Pancreas (tissue), 10 donors: Measurements from ENCODE around the gene SPRY1. TPM values are rescaled to one million over a fixed set of nuclear protein-coding genes. Genes with fewer than 3 reads are reported as not detected.

Experiments used
- ATAC-seq, 4 donors: fragments of 200-7000 bp; cut with Tn5 transposase; one replicate each; pipeline versions ENCODE4 v1.8.0 to v1.9.1; 2020; ENCODE audit warnings: mild to moderate bottlenecking in 4 of 4, moderate library complexity in 4 of 4
- DNase-seq, 6 donors: peaks; one replicate each; pipeline ENCODE4 v3.0.0-alpha.2; 2020
- FAIRE-seq: peaks from 2 replicates; lab custom pipeline; 2012; peaks lifted over from hg19 to GRCh38; lab: Jason Lieb, UNC
- H3K27ac ChIP-seq, 4 donors: fragments of 200-600 bp; sonication (generic); 1 replicate in 3 of 4; 2 replicates in 1 of 4; pipeline versions ENCODE4 v1.5.0 to v1.8.0; 2020
- H3K27me3 ChIP-seq, 4 donors: fragments of 200-600 bp; one replicate each; pipeline ENCODE4 v1.8.0; 2021
- H3K36me3 ChIP-seq, 3 donors: fragments of 200-600 bp; sonication (generic) in 1 of 3; one replicate each; pipeline versions ENCODE4 v1.5.0 to v1.8.0; 2020 to 2021
- H3K4me1 ChIP-seq, 3 donors: fragments of 200-600 bp; one replicate each; pipeline ENCODE4 v1.8.0; 2021
- H3K4me3 ChIP-seq, 4 donors: fragments of 200-600 bp; sonication (generic) in 2 of 4; one replicate each; pipeline versions ENCODE4 v1.5.0 to v1.8.0; 2020 to 2021
- H3K9me3 ChIP-seq, 4 donors: fragments of 200-600 bp; one replicate each; pipeline ENCODE4 v1.8.0; 2021
- CTCF ChIP-seq, 4 donors: fragments of 200-600 bp; sonication (generic) in 3 of 4; IDR thresholded peaks; one replicate each; pipeline versions ENCODE4 v1.5.0 to v1.8.0; 2021; ENCODE audit warnings: antibody characterized with exemption in 4 of 4
- WGBS, 2 donors: extraction: QIAGEN DNeasy Blood & Tissue Kit; methylation state at CpG; one replicate each; pipeline ENCODE4 v1.1.7; 2013; 5-methylcytosine and 5-hydroxymethylcytosine counted together
- intact Hi-C, 3 donors: fragments of 100-400 bp; cut with DNase I; formaldehyde crosslinking; loops; one replicate each; pipeline versions ENCODE4 v1.11.1 to v1.14.2; 2022
- polyA plus RNA-seq, 2 donors: library from polyadenylated mRNA; stranded (reverse); fragments of 200-250 nt; gene quantifications; one replicate each; pipeline ENCODE4 v1.2.3, GENCODE V29; 2013
- total RNA-seq, 6 donors: library from RNA; stranded (reverse); fragmentation: NEBNext Ultra II Directional in 4 of 6; extraction: Animal tissue kit (Norgen Biotek cat#: 25700) in 4 of 6; gene quantifications; one replicate each; pipeline versions ENCODE4 v1.2.1 to v1.2.4, GENCODE V29; 2021 to 2023
- donor health status: healthy with polysubstance abuse.
- donor health status: DM: no; HTN: no; CAD: no; lungs with moderate emphysema.
- donor health status: DM: no; HTN: no; CAD: no.
- donor health status: control.
- donor health status: control.
- donor health status: Bipolar disorder and iron deficiency.
- donor health status: DM: yes; HTN: yes; CAD: no.
- donor health status: DM: no; HTN: no; CAD: no.
- donor health status: DM: no; HTN: no; CAD: no.
- donor health status: DM: yes; HTN: yes; CAD: no.

SPRY1 gene
- total and polyA plus RNA-seq, 8 donors: 10.1 to 29.7 (median 17.1) TPM

GRCh38 chr4:123433573-123433972 is 37.0 kb downstream of the SPRY1 start:
- Histone ChIP-seq H3K36me3 (no peaks in the 10 kb centered on the region), H3K27ac (no peak overlapping the region), H3K9me3 (no peaks in the 10 kb centered on the region), H3K4me1 (peaks cover 3 to 8% (median 3%) of the 10 kb centered on the region in 3 donors), H3K4me3 (no peak overlapping the region), H3K27me3 (no peaks in the 10 kb centered on the region)
- no peak for ATAC-seq
- no peak for DNase-seq
- WGBS, 2 donors: 88 to 94% methylated on average over 7 of the region's 7 CpGs
- no peak for FAIRE-seq
- TF ChIP-seq CTCF (IDR thresholded peaks at IDR 0.05): no peak
- intact Hi-C loops: no loop called here

- no peaks in the 10 kb centered on the region for H3K27me3 ChIP-seq
- H3K4me1 ChIP-seq: peaks cover 3 to 8% (median 3%) of the 10 kb centered on the region in 3 donors
- 93 to 94% methylated on average over 9 of the region's 9 CpGs for WGBS, 2 donors
- no peak overlapping the region for H3K4me3 ChIP-seq
- FAIRE-seq (no peak), ATAC-seq (no peak), DNase-seq (no peak)
- no peak overlapping the region for H3K27ac ChIP-seq
- intact Hi-C loops: no loop called here
- TF ChIP-seq CTCF (IDR thresholded peaks at IDR 0.05): no peak
- no peaks in the 10 kb centered on the region for H3K36me3 ChIP-seq
- H3K9me3 ChIP-seq: no peaks in the 10 kb centered on the region
These were observed 37.4 kb downstream of the SPRY1 start for GRCh38 chr4:123433976-123434375.

GRCh38 chr4:123435246-123436113 is 38.9 kb downstream of the SPRY1 start:
- no peaks in the 10 kb centered on the region for H3K9me3 ChIP-seq
- peaks cover 3 to 8% (median 3%) of the 10 kb centered on the region in 3 donors for H3K4me1 ChIP-seq
- DNase-seq: peak in 1 of 6 donors; percentile 65
- intact Hi-C loops: no loop called here
- H3K4me3 ChIP-seq: no peak overlapping the region
- no peaks in the 10 kb centered on the region for H3K36me3 ChIP-seq
- no peaks in the 10 kb centered on the region for H3K27me3 ChIP-seq
- H3K27ac ChIP-seq: no peak overlapping the region
- TF ChIP-seq CTCF (IDR thresholded peaks at IDR 0.05): no peak
- WGBS, 2 donors: 95 to 96% methylated on average over 40 to 43 of the region's 43 CpGs
- ATAC-seq: no peak
- no peak for FAIRE-seq

- DNase-seq (peak in 1 of 6 donors; percentile 23), FAIRE-seq (no peak), ATAC-seq (peak; percentile 61 to 94 (median 78))
- Histone ChIP-seq H3K36me3 (no peaks in the 10 kb centered on the region), H3K27ac (no peak overlapping the region), H3K9me3 (no peaks in the 10 kb centered on the region), H3K4me1 (peaks cover 3 to 8% (median 5%) of the 10 kb centered on the region in 3 donors), H3K27me3 (no peaks in the 10 kb centered on the region), H3K4me3 (no peak overlapping the region)
- intact Hi-C loops: no loop called here
- 26 to 37% methylated on average over 3 of the region's 3 CpGs for WGBS, 2 donors
- TF ChIP-seq CTCF (IDR thresholded peaks at IDR 0.05): no peak
These were observed 41.4 kb downstream of the SPRY1 start for GRCh38 chr4:123438031-123438430.
